Liver (tissue), 9 donors: ENCODE data around the gene WDR37. TPM values are rescaled to one million over a fixed set of nuclear protein-coding genes. Genes with fewer than 3 reads are reported as not detected.

ENCODE experiments used
- DNase-seq: peaks from one replicate; pipeline ENCODE4 v3.0.0-alpha.2; 2017; ENCODE audit warnings: low spot score
- H3K27ac ChIP-seq, 2 donors: one replicate each; pipeline ENCODE4 v1.7.0; 2013; ENCODE audit warnings: inconsistent platforms in 2 of 2, low read length in 2 of 2, control low read depth in 1 of 2, low read depth in 1 of 2, mild to moderate bottlenecking in 1 of 2
- H3K27me3 ChIP-seq, 4 donors: one replicate each; pipeline versions ENCODE4 v1.6.1 to v1.7.0; 2013; ENCODE audit warnings: low read length in 3 of 4, inconsistent platforms in 1 of 4, mild to moderate bottlenecking in 1 of 4, moderate library complexity in 1 of 4; ENCODE audit not compliant: control insufficient read depth in 4 of 4, insufficient read depth in 4 of 4
- H3K36me3 ChIP-seq, 4 donors: one replicate each; pipeline versions ENCODE4 v1.6.1 to v1.7.0; 2013; ENCODE audit warnings: low read length in 3 of 4, mild to moderate bottlenecking in 3 of 4, low read depth in 1 of 4, moderate library complexity in 1 of 4; ENCODE audit not compliant: control insufficient read depth in 4 of 4, insufficient read depth in 3 of 4
- H3K4me1 ChIP-seq, 4 donors: one replicate each; pipeline versions ENCODE4 v1.6.1 to v1.7.0; 2013; ENCODE audit warnings: low read length in 3 of 4, mild to moderate bottlenecking in 3 of 4, moderate library complexity in 1 of 4; ENCODE audit not compliant: control insufficient read depth in 4 of 4, insufficient read depth in 4 of 4
- H3K4me3 ChIP-seq, 3 donors: one replicate each; pipeline versions ENCODE4 v1.6.1 to v1.7.0; 2013; ENCODE audit warnings: low read length in 3 of 3, control low read depth in 1 of 3, low read depth in 1 of 3, mild to moderate bottlenecking in 1 of 3
- H3K9ac ChIP-seq, 2 donors: one replicate each; pipeline ENCODE4 v1.7.0; 2013; ENCODE audit warnings: low read length in 2 of 2, mild to moderate bottlenecking in 2 of 2, moderate library complexity in 2 of 2, control low read depth in 1 of 2, low read depth in 1 of 2
- H3K9me3 ChIP-seq, 4 donors: one replicate each; pipeline versions ENCODE4 v1.6.1 to v1.7.0; 2013; ENCODE audit warnings: low read length in 3 of 4; ENCODE audit not compliant: control insufficient read depth in 4 of 4
- CTCF ChIP-seq: fragments of 150-350 bp; IDR thresholded peaks from 2 replicates; pipeline ENCODE4 v1.5.1; 2017; ENCODE audit warnings: improper control_type of control experiment, low read depth, low read length; ENCODE audit not compliant: missing input control
- EGR1 ChIP-seq, 2 donors: IDR thresholded peaks; 2 replicates each; pipeline ENCODE4 v1.6.1; 2016 to 2018; ENCODE audit warnings: antibody characterized with exemption in 2 of 2, low read depth in 2 of 2
- FOXA1 ChIP-seq: IDR thresholded peaks from 2 replicates; pipeline ENCODE4 v1.6.1; 2016; ENCODE audit warnings: antibody characterized with exemption
- FOXA2 ChIP-seq: IDR thresholded peaks from 2 replicates; pipeline ENCODE4 v1.6.1; 2016; ENCODE audit warnings: antibody characterized with exemption
- GABPA ChIP-seq, 2 donors: IDR thresholded peaks in 1 of 2; conservative IDR thresholded peaks in 1 of 2; 2 replicates each; pipeline ENCODE4 v1.6.1; 2016; ENCODE audit warnings: antibody characterized with exemption in 2 of 2, mild to moderate bottlenecking in 1 of 2, moderate library complexity in 1 of 2
- HNF4A ChIP-seq, 2 donors: conservative IDR thresholded peaks; 2 replicates each; pipeline ENCODE4 v1.6.1; 2016; ENCODE audit warnings: antibody characterized with exemption in 2 of 2, mild to moderate bottlenecking in 2 of 2
- HNF4G ChIP-seq: IDR thresholded peaks from 2 replicates; pipeline ENCODE4 v1.6.1; 2016; ENCODE audit warnings: antibody characterized with exemption
- JUND ChIP-seq, 2 donors: IDR thresholded peaks; 2 replicates each; pipeline ENCODE4 v1.6.1; 2016; ENCODE audit warnings: antibody characterized with exemption in 2 of 2
- MAX ChIP-seq: IDR thresholded peaks from 2 replicates; pipeline ENCODE4 v1.6.1; 2016; ENCODE audit warnings: antibody characterized with exemption
- NR2F2 ChIP-seq: IDR thresholded peaks from 2 replicates; pipeline ENCODE4 v1.6.1; 2016; ENCODE audit warnings: antibody characterized with exemption
- RAD21 ChIP-seq, 2 donors: IDR thresholded peaks; 2 replicates each; pipeline ENCODE4 v1.6.1; 2016; ENCODE audit warnings: antibody characterized with exemption in 2 of 2, mild to moderate bottlenecking in 2 of 2
- REST ChIP-seq: IDR thresholded peaks from 2 replicates; pipeline ENCODE4 v1.6.1; 2016; ENCODE audit warnings: antibody characterized with exemption, mild to moderate bottlenecking
- SP1 ChIP-seq: IDR thresholded peaks from 2 replicates; pipeline ENCODE4 v1.6.1; 2018; ENCODE audit warnings: antibody characterized with exemption, mild to moderate bottlenecking
- TAF1 ChIP-seq: conservative IDR thresholded peaks from 2 replicates; pipeline ENCODE4 v1.6.1; 2016; ENCODE audit warnings: antibody characterized with exemption, mild to moderate bottlenecking
- ZBTB33 ChIP-seq: IDR thresholded peaks from 2 replicates; pipeline ENCODE4 v1.6.1; 2016; ENCODE audit warnings: antibody characterized with exemption
- WGBS: extraction: QIAGEN DNeasy Blood & Tissue Kit; methylation state at CpG from one replicate; pipeline ENCODE4 v1.1.7; 2013; 5-methylcytosine and 5-hydroxymethylcytosine counted together
- polyA plus RNA-seq, 2 donors: library from polyadenylated mRNA; stranded (reverse) in 1 of 2; unstranded in 1 of 2; fragments of 200-250 nt in 1 of 2; fragments of >200 nt in 1 of 2; fragmentation: Nextera tagmentation in 1 of 2; extraction: Ambion mirVana in 1 of 2; gene quantifications; one replicate each; pipeline versions ENCODE4 v1.2.1 to v1.2.3, GENCODE V29; 2013 to 2015
- total RNA-seq, 2 donors: library from RNA; depleted of rRNA; stranded (reverse); fragments of >200 nt; gene quantifications; one replicate each; pipeline ENCODE4 v1.2.3, GENCODE V29; 2014
- donor health status: healthy.
- donor health status: healthy.
- donor health status: healthy.
- donor health status: healthy.
- donor health status: healthy.

Gene WDR37
- total and polyA plus RNA-seq, 4 donors = 3.6 to 12.1 (median 5.6) TPM

- WGBS = 95% methylated on average over 16 of the region's 16 CpGs
- H3K4me3 ChIP-seq = no peak overlapping the region
- DNase-seq = no peak
- H3K9ac ChIP-seq = no peak overlapping the region
- H3K36me3 ChIP-seq = peaks cover 21 to 82% (median 58%) of the 10 kb centered on the region in 4 donors
- no peak overlapping the region for H3K27ac ChIP-seq
- H3K27me3 ChIP-seq = no peaks in the 10 kb centered on the region
- no peak for TF ChIP-seq SP1
- TF ChIP-seq HNF4G = no peak
- no peak for TF ChIP-seq RAD21 (IDR thresholded peaks at IDR 0.05)
- no peak for TF ChIP-seq JUND (IDR thresholded peaks at IDR 0.05)
- TF ChIP-seq HNF4A (conservative IDR thresholded peaks at IDR 0.05) = no peak
- no peak for TF ChIP-seq REST
- TF ChIP-seq TAF1 = no peak
- TF ChIP-seq CTCF = no peak
- no peak for TF ChIP-seq EGR1 (IDR thresholded peaks at IDR 0.05; ENCODE audit: low read depth in 2 of 2)
- TF ChIP-seq ZBTB33 = no peak
- TF ChIP-seq MAX = no peak
- TF ChIP-seq GABPA (IDR thresholded peaks at IDR 0.05 in 1 of 2, conservative IDR thresholded peaks at IDR 0.05 in 1 of 2) = no peak
- TF ChIP-seq FOXA1 = no peak
- no peaks in the 10 kb centered on the region for H3K9me3 ChIP-seq
- no peaks in the 10 kb centered on the region for H3K4me1 ChIP-seq
Observed at GRCh38 chr10:1011696-1012095, 44.5 kb upstream of the WDR37 start.

- 91% methylated on average over 11 of the region's 11 CpGs for WGBS
- no peak overlapping the region for H3K9ac ChIP-seq
- no peaks in the 10 kb centered on the region for H3K9me3 ChIP-seq
- TF ChIP-seq FOXA2 (no peak), REST (no peak), HNF4G (no peak), HNF4A (conservative IDR thresholded peaks at IDR 0.05) (peak in 1 of 2 donors; percentile 17), JUND (IDR thresholded peaks at IDR 0.05) (no peak), NR2F2 (no peak)
- no peak overlapping the region for H3K4me3 ChIP-seq
- DNase-seq = no peak
- H3K27ac ChIP-seq = no peak overlapping the region
- H3K4me1 ChIP-seq = no peaks in the 10 kb centered on the region
- no peaks in the 10 kb centered on the region for H3K27me3 ChIP-seq
- peaks cover 15 to 72% (median 54%) of the 10 kb centered on the region in 4 donors for H3K36me3 ChIP-seq
Observed at GRCh38 chr10:1015688-1016087, 40.5 kb upstream of the WDR37 start.
